Fibroblast of the aortic adventitia (primary cell): ENCODE results near the gene MYL7. TPM values are rescaled to one million over a fixed set of nuclear protein-coding genes. Genes with fewer than 3 reads are reported as not detected.

ENCODE experiments used
- DNase-seq: peaks from one replicate; pipeline ENCODE4 v3.0.0-alpha.2; 2010; ENCODE audit warnings: low read depth
- H3K4me3 ChIP-seq: 2 replicates; pipeline ENCODE4 v1.5.1; 2011; ENCODE audit warnings: low read depth, mild to moderate bottlenecking, control low read depth, low read length, moderate library complexity
- total RNA-seq: library from RNA; depleted of rRNA; stranded (reverse); fragments of >200 nt; gene quantifications from 2 replicates; pipeline ENCODE4 v1.2.3, GENCODE V29; 2012; ENCODE audit warnings: low replicate concordance
- TF ChIP-seq, protein P1 (sequence below): IDR thresholded peaks from 2 replicates; pipeline ENCODE4 v1.5.1; 2011; ENCODE audit warnings: mild to moderate bottlenecking, low read length, control low read depth, inconsistent platforms; ENCODE audit not compliant: insufficient read depth

The MYL7 gene
- total RNA-seq, 1 donor = not detected

DNA sequence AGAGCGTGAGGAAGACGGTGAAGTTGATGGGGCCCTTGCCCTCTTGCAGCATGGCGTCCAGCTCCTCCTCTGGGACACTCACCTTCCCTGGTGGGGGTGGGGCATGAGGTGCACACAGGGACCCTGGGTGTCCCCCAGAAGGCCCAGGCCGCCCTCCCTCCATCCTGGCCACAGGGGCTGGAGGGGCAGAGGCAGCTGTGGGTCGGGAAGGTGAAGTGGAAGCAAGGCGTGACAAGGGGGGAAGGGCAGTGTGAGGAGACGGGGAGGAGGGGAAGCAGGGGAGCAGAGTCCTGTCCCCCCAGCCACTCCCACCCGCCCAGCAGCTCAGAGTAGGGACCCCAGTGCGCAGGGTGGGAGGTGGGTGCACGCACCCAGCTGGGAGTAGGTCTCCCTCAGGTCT, 791 bp downstream of the MYL7 start:
- H3K4me3 ChIP-seq = no peak overlapping the region
- TF ChIP-seq, protein P1, sequence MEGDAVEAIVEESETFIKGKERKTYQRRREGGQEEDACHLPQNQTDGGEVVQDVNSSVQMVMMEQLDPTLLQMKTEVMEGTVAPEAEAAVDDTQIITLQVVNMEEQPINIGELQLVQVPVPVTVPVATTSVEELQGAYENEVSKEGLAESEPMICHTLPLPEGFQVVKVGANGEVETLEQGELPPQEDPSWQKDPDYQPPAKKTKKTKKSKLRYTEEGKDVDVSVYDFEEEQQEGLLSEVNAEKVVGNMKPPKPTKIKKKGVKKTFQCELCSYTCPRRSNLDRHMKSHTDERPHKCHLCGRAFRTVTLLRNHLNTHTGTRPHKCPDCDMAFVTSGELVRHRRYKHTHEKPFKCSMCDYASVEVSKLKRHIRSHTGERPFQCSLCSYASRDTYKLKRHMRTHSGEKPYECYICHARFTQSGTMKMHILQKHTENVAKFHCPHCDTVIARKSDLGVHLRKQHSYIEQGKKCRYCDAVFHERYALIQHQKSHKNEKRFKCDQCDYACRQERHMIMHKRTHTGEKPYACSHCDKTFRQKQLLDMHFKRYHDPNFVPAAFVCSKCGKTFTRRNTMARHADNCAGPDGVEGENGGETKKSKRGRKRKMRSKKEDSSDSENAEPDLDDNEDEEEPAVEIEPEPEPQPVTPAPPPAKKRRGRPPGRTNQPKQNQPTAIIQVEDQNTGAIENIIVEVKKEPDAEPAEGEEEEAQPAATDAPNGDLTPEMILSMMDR = no peak
- no peak for DNase-seq

DNA sequence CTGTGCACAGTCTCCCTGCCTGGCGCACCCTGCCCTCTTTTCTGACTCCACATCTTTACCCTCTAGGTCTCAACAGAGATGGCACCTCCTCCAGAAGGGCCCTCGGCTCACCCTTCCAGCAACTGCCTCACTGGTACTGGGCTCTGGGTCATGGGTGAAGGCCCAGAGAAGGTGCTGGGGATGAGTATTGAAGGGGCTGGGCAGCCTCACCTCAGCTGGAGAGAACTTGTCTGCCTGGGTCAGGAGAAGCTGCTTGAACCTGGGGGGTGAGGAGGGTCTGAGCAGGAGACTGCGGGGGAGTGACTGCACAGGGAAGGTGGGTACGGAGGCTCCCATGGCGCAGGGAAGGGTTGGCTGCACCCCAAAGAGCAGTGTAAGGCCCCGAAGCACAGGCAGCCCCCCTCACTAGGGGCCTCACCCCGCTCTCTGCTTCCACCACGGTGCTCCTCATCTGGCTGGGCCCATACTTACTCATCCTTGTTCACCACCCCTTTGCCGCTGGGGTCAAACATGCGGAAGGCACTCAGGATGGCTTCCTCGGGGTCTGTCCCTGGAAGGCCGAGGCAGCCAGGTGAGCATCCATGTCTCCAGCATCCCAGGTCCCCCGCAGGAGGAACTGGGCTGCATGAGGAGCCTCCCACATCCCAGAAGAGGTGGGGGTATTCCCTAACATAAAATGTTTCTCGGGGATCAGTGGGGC, 1.7 kb downstream of the MYL7 start:
- H3K4me3 ChIP-seq = no peak overlapping the region
- DNase-seq = no peak
- TF ChIP-seq, protein P1 = no peak

DNA sequence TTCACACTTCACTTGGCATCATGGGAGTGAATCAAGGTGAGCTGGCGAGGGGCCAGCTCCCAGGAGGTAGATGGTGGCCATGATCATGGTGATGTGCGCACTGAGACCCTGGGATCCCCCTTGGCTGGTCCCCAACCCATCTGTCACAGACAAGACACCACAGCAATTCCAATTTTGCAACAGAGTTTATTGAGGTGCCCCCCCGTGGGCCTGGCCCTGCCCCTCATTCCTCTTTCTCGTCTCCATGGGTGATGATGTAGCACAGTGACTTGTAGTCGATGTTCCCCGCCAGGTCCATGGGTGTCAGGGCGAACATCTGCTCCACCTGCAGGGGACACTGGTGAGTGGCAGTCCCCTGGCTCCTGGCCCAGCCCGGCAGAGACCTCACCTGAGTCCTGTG, 2.4 kb downstream of the MYL7 start:
- H3K4me3 ChIP-seq = no peak overlapping the region
- TF ChIP-seq, protein P1 = no peak
- no peak for DNase-seq

DNA sequence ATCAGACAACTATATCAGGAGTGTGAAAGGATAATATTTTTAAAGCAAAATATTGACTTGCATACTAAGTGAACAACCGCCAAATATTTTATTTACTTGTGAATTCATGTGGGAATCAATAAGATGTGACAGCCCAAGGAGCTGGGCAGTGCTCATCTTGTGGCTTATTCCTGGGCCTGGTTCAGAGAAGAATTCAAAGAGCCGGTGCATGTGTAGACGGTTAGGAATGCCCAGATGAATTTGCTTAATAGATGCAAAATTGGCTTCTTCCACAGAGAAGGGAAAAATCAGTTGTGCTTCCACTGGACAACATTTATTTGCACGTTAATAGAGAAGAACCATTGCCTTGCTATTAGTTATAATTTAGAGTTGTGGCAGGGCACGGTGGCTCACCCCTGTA, 4.4 kb downstream of the MYL7 start:
- DNase-seq = no peak

GRCh38 chr7:44134943-44135628, 6.0 kb downstream of the MYL7 start:
- DNase-seq = no peak
- no peak overlapping the region for H3K4me3 ChIP-seq
- TF ChIP-seq, protein P1 = no peak

More for the DNA sequence above, 4.4 kb downstream of the MYL7 start:
- H3K4me3 ChIP-seq = no peak overlapping the region
- TF ChIP-seq, protein P1 = no peak

GRCh38 chr7:44133295-44133694, 7.8 kb downstream of the MYL7 start:
- no peak overlapping the region for H3K4me3 ChIP-seq
- TF ChIP-seq, protein P1 = no peak
- no peak for DNase-seq
